Stomach (tissue), 4 donors: Measurements from ENCODE around the gene LAMB1.

Experiments used
- CTCF ChIP-seq, 7 experiments: fragments of 450-650 bp in 4 of 7; fragments of 200-600 bp in 3 of 7; sonication (generic) in 3 of 7; IDR thresholded peaks; one replicate each; pipeline ENCODE4 v1.5.1; 2016 to 2019; ENCODE audit warnings: antibody characterized with exemption in 7 of 7, control low read depth in 2 of 7, mild to moderate bottlenecking in 1 of 7
- EP300 ChIP-seq: sonication (generic); formaldehyde crosslinking; IDR thresholded peaks from one replicate; pipeline ENCODE4 v1.6.1; 2017; ENCODE audit warnings: antibody characterized with exemption
- POLR2A ChIP-seq, 4 donors: fragments of 450-650 bp; IDR thresholded peaks; one replicate each; pipeline ENCODE4 v1.6.1; 2016; ENCODE audit warnings: antibody characterized with exemption in 4 of 4, control low read depth in 2 of 4, mild to moderate bottlenecking in 1 of 4, moderate library complexity in 1 of 4

GRCh38 chr7:107898997-107899594 lies 103.9 kb downstream of the LAMB1 start:
- TF ChIP-seq POLR2A (IDR thresholded peaks at IDR 0.05): no peak
- TF ChIP-seq CTCF (IDR thresholded peaks at IDR 0.05): no peak
- TF ChIP-seq EP300: no peak
